Gastrocnemius medialis (tissue), 4 donors: ENCODE results near the gene RNF128. TPM values are rescaled to one million over a fixed set of nuclear protein-coding genes. Genes with fewer than 3 reads are reported as not detected.
A peak's percentile ranks its signal among the peaks of the same experiment; 100 is the strongest.

Source experiments
- ATAC-seq, 2 donors: fragments of 150-250 bp; one replicate each; pipeline ENCODE4 v1.9.1; 2016
- DNase-seq, 2 donors: peaks; one replicate each; pipeline ENCODE4 v3.0.0-alpha.2; 2019
- H3K27ac ChIP-seq, 4 donors: fragments of 200-600 bp; sonication (generic); 1 replicate in 1 of 4; 2 replicates in 3 of 4; pipeline ENCODE4 v1.5.1; 2016 to 2018; ENCODE audit warnings: mild to moderate bottlenecking in 2 of 4, moderate library complexity in 1 of 4
- H3K27me3 ChIP-seq, 3 donors: fragments of 200-600 bp; sonication (generic) in 2 of 3; 1 replicate in 1 of 3; 2 replicates in 2 of 3; pipeline versions ENCODE4 v1.5.1 to v1.6.0; 2016 to 2019; ENCODE audit warnings: mild to moderate bottlenecking in 1 of 3, moderate library complexity in 1 of 3
- H3K36me3 ChIP-seq, 2 donors: fragments of 200-600 bp; sonication (generic) in 1 of 2; one replicate each; pipeline ENCODE4 v1.5.1; 2017 to 2018
- H3K4me1 ChIP-seq, 2 donors: fragments of 200-600 bp; sonication (generic) in 1 of 2; one replicate each; pipeline ENCODE4 v1.5.1; 2016 to 2017; ENCODE audit warnings: mild to moderate bottlenecking in 2 of 2
- H3K4me3 ChIP-seq, 4 donors: fragments of 200-600 bp; sonication (generic) in 3 of 4; 1 replicate in 1 of 4; 2 replicates in 3 of 4; pipeline ENCODE4 v1.5.1; 2016 to 2019; ENCODE audit warnings: mild to moderate bottlenecking in 2 of 4
- H3K9me3 ChIP-seq, 3 donors: fragments of 200-600 bp; sonication (generic) in 2 of 3; 1 replicate in 1 of 3; 2 replicates in 2 of 3; pipeline ENCODE4 v1.5.1; 2016 to 2019
- CTCF ChIP-seq, 5 experiments: fragments of 450-650 bp in 3 of 5; fragments of 200-600 bp in 2 of 5; sonication (generic) in 2 of 5; IDR thresholded peaks in 4 of 5; conservative IDR thresholded peaks in 1 of 5; 1 replicate in 4 of 5; 2 replicates in 1 of 5; pipeline ENCODE4 v1.5.1; 2016 to 2019; ENCODE audit warnings: antibody characterized with exemption in 5 of 5, mild to moderate bottlenecking in 3 of 5, moderate library complexity in 3 of 5
- POLR2A ChIP-seq, 2 donors: fragments of 450-650 bp; IDR thresholded peaks; one replicate each; pipeline ENCODE4 v1.6.1; 2017; ENCODE audit warnings: antibody characterized with exemption in 2 of 2, mild to moderate bottlenecking in 2 of 2, moderate library complexity in 2 of 2
- in situ Hi-C, 4 donors: fragments of 200-750 bp; cut with MboI; loops; one replicate each; pipeline versions ENCODE4 v1.15.0 to v1.8.0; 2017; ENCODE audit warnings: low sequenced_read_pairs in 4 of 4
- intact Hi-C: fragments of 100-400 bp; cut with DNase I; formaldehyde crosslinking; loops from one replicate; pipeline ENCODE4 v1.15.1; 2023; ENCODE audit warnings: low total_unique reads
- total RNA-seq, 4 donors: library from RNA; depleted of rRNA; stranded (reverse); fragments of >200 nt; gene quantifications; one replicate each; pipeline versions ENCODE4 v1.1.0 to v1.2.3, GENCODE V29; 2016

Gene RNF128
- total RNA-seq, 4 donors from 2014 or later = 2.7 to 12.2 (median 5.5) TPM

- no peak overlapping the region for H3K27ac ChIP-seq
- no peak for DNase-seq
- in situ Hi-C loops = no loop called here
- H3K9me3 ChIP-seq = no peaks in the 10 kb centered on the region
- H3K4me3 ChIP-seq = no peak overlapping the region
- intact Hi-C loops = no loop called here
- no peaks in the 10 kb centered on the region for H3K36me3 ChIP-seq
- no peak for TF ChIP-seq CTCF (IDR thresholded peaks at IDR 0.05 in 4 of 5, conservative IDR thresholded peaks at IDR 0.05 in 1 of 5)
- H3K4me1 ChIP-seq = no peaks in the 10 kb centered on the region
- ATAC-seq = no peak
- peaks cover 0 to 5% (median 0%) of the 10 kb centered on the region in 3 donors for H3K27me3 ChIP-seq
Measured at GRCh38 chrX:106716463-106716862, 10.0 kb upstream of the RNF128 start.

- no peaks in the 10 kb centered on the region for H3K36me3 ChIP-seq
Measured at GRCh38 chrX:106718709-106719108, 7.8 kb upstream of the RNF128 start.

DNA sequence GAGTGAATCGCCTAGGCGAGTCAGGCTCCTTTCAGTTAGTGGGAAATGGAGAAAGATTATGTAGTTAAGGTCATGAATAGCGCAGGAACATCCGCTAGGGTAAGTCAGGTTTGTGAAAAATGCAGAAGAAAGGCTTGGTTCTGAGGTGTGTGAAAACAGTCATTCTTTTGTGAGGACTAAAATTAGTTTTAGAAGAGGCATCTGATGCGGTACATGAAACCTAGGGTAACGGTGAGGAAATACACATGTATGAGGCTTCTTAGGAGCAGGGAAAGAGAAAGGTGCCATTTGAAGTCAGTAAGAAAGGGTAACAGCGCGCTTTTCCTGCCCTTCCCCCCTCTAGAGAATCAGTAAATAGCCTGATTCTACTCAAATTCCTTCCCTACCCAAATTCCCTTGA lies 570 bp upstream of the RNF128 start:
- no peaks in the 10 kb centered on the region for H3K9me3 ChIP-seq
- no peaks in the 10 kb centered on the region for H3K36me3 ChIP-seq
- H3K4me3 ChIP-seq = peak overlapping the region; percentile 57 to 70 (median 64)
- TF ChIP-seq POLR2A (IDR thresholded peaks at IDR 0.05) (no peak), CTCF (IDR thresholded peaks at IDR 0.05 in 4 of 5, conservative IDR thresholded peaks at IDR 0.05 in 1 of 5) (no peak)
- peaks cover 0 to 4% of the 10 kb centered on the region in 2 donors for H3K4me1 ChIP-seq
- in situ Hi-C loops (no loop called here), intact Hi-C loops (loop anchor here (2.0 to 5.0 kb wide), 2 partner anchors 17 to 114 kb away; partner anchors contain the start of gene RADX)
- peaks cover 0 to 11% (median 8%) of the 10 kb centered on the region in 3 donors for H3K27me3 ChIP-seq
- DNase-seq (no peak), ATAC-seq (peak in 1 of 2 donors; percentile 22)
- H3K27ac ChIP-seq = peak overlapping the region; percentile 81 to 92 (median 88)

More at GRCh38 chrX:106718709-106719108, 7.8 kb upstream of the RNF128 start:
- DNase-seq = no peak
- in situ Hi-C loops = no loop called here
- Histone ChIP-seq H3K27me3 (peaks cover 0 to 5% (median 0%) of the 10 kb centered on the region in 3 donors), H3K4me1 (no peaks in the 10 kb centered on the region), H3K27ac (no peak overlapping the region), H3K4me3 (no peak overlapping the region), H3K9me3 (no peaks in the 10 kb centered on the region)
- no peak for TF ChIP-seq POLR2A (IDR thresholded peaks at IDR 0.05)
- no peak for TF ChIP-seq CTCF (IDR thresholded peaks at IDR 0.05 in 4 of 5, conservative IDR thresholded peaks at IDR 0.05 in 1 of 5)
- intact Hi-C loops = no loop called here
- no peak for ATAC-seq

- intact Hi-C loops (loop anchor here (5.0 kb wide), 1 partner anchor 116 kb away; the partner anchor contains the start of gene RADX), in situ Hi-C loops (no loop called here)
- no peak for TF ChIP-seq CTCF (IDR thresholded peaks at IDR 0.05 in 4 of 5, conservative IDR thresholded peaks at IDR 0.05 in 1 of 5)
- no peak for TF ChIP-seq POLR2A (IDR thresholded peaks at IDR 0.05)
- H3K27me3 ChIP-seq = peaks cover 0 to 11% (median 8%) of the 10 kb centered on the region in 3 donors
- no peak for ATAC-seq
- DNase-seq = no peak
- H3K9me3 ChIP-seq = no peaks in the 10 kb centered on the region
- H3K36me3 ChIP-seq = no peaks in the 10 kb centered on the region
- peaks cover 0 to 4% of the 10 kb centered on the region in 2 donors for H3K4me1 ChIP-seq
- peak overlapping the region; percentile 81 to 92 (median 88) for H3K27ac ChIP-seq
- peak overlapping the region in 2 of 4 donors; percentile 17 to 70 for H3K4me3 ChIP-seq
Measured at GRCh38 chrX:106728337-106728736, 1.8 kb downstream of the RNF128 start.

DNA sequence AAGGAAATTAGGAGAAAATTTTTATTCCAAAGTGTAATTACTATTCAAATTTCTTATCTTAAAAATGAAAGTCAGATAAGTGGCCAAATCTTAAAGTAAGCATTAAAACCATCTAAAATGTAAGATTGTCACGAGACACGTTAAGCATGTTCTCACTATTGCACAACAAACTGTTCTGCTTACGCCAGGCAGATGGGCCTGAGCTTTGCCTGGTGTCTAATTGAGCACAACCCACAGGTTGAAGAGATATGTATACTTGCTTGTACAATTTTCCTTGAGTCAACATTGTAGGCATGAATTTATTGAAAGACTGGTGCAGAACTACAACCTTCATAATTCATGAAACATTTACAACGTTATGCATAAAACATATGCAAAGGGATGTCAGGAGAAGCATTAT lies 3.9 kb downstream of the RNF128 start:
- DNase-seq = peak in 1 of 2 donors; percentile 12
- no peak for TF ChIP-seq POLR2A (IDR thresholded peaks at IDR 0.05)
- no peak for TF ChIP-seq CTCF (IDR thresholded peaks at IDR 0.05 in 4 of 5, conservative IDR thresholded peaks at IDR 0.05 in 1 of 5)
- in situ Hi-C loops = no loop called here
- Histone ChIP-seq H3K4me1 (peaks cover 0 to 4% of the 10 kb centered on the region in 2 donors), H3K36me3 (no peaks in the 10 kb centered on the region), H3K27ac (peak overlapping the region; percentile 57 to 92 (median 84)), H3K9me3 (no peaks in the 10 kb centered on the region), H3K4me3 (no peak overlapping the region), H3K27me3 (peaks cover 0 to 11% (median 8%) of the 10 kb centered on the region in 3 donors)
- intact Hi-C loops = no loop called here
- no peak for ATAC-seq
